Measurements from ENCODE around the gene SELENOO.
A peak's percentile ranks its signal among the peaks of the same experiment; 100 is the strongest.
"Not testable (repeated sequence)": the region's sequence is repeated elsewhere in the genome, so short reads cannot be mapped to it uniquely, and the experiment has no call there.

The SELENOO gene, protein sequence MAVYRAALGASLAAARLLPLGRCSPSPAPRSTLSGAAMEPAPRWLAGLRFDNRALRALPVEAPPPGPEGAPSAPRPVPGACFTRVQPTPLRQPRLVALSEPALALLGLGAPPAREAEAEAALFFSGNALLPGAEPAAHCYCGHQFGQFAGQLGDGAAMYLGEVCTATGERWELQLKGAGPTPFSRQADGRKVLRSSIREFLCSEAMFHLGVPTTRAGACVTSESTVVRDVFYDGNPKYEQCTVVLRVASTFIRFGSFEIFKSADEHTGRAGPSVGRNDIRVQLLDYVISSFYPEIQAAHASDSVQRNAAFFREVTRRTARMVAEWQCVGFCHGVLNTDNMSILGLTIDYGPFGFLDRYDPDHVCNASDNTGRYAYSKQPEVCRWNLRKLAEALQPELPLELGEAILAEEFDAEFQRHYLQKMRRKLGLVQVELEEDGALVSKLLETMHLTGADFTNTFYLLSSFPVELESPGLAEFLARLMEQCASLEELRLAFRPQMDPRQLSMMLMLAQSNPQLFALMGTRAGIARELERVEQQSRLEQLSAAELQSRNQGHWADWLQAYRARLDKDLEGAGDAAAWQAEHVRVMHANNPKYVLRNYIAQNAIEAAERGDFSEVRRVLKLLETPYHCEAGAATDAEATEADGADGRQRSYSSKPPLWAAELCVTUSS

GRCh38 chr22:50200461-50201190, at the start of gene SELENOO:
TSS of gene SELENOO (plus strand) at chr22:50201011. CDS start at chr22:50201037, 26 bp downstream.
- peak; percentile 91 for DNase-seq

GRCh38 chr22:50151571-50152537, 49.0 kb upstream of the SELENOO start:
- DNase-seq = no peak

GRCh38 chr22:50153056-50153755, 47.6 kb upstream of the SELENOO start:
- no peak for DNase-seq

DNA sequence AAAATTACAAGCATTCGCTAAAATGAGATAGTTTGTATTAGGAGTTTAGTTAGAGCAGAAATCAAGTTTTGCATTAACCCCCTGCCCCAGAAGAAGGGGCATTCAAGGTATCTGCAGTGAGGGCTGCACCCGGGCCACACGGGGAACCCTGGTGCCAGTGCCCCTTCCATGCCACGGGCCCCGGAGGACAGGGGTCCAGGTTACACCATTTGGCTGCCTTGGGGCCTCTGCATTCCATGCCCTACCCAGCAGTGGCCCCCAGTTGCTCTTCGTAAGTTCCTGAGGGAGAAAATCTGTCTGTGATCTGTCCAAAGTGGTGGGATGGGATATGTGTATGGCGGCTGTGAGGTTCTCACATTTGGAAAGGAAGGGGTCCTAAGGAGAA, 47.1 kb upstream of the SELENOO start:
- no peak for DNase-seq

- no peak for DNase-seq
Measured at GRCh38 chr22:50157709-50158375, 43.0 kb upstream of the SELENOO start.

- DNase-seq = no peak
Measured at GRCh38 chr22:50160947-50161346, 39.9 kb upstream of the SELENOO start.

DNA sequence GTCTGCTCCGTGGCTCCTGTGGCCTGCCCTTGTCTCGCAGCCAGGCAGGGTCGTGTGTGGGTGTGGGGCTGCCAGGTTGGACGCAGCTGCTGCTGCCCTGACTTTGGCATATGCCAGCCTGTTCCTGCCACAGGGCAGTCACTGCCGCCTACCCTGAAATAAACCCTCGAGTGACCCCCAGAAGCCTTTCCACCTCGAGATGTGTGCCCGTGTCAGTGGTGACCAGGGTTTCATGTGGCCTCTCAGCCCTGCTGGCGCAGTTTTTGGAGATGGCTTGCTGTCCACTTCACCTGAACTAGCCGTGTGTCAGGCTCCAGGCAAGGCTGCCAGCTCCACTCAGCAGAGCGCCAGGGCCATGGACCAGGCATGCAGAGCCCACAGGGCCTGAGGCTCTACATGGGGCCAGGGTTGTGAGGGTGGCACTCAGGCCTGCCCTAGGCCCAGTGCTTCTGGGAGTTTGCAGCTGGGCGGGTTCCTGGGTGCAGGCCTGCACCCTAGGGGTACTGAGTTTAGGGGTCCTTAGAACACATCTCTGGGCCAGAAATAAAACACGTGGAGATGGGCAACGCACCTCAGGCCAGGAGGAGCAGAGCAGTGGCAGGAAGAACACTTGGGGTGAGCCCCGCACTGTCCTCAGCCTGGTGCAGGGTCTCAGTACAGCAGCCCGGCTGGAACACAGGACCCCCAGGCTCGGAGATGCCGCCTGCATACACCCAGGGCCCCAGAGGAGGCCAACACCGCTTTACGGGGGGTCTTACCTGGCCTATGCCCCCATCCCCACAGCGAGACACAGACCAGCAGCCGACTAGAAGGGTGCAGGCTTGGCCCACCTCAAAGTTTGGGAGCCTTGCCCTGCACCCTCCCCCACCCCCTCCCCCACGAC, 39.1 kb upstream of the SELENOO start:
- DNase-seq = no peak

DNA sequence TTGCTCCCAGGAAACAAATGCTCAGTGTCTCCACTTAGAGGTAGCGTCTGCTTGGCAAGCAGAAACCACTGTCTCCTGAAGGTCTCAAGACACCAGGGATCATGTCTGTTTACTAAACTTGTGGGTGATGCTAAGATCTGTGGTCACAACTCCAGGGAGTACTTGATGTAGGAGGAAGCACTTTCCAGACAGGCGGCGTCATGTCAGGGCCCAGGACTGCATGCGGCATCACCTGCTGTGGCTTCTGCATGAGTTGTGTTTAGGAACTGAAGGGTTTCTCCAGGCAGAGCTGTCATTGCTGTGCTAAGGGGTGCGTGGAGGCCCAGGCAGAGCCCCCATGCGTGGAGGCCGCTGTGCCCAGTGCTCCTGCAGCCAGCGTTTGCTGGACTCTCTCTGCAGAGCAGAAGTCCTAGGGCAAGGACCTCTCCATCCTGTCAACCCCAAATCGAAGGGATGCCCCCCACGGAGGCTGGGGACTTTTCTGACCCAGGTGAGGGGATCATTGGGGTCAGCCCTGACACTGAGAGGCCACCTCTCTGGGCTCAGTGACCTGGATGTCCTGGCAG, 38.3 kb upstream of the SELENOO start:
- no peak for DNase-seq

GRCh38 chr22:50165436-50166123, 35.2 kb upstream of the SELENOO start:
- DNase-seq = no peak

- no peak for DNase-seq
Measured at GRCh38 chr22:50167689-50168489, 32.9 kb upstream of the SELENOO start.

DNA sequence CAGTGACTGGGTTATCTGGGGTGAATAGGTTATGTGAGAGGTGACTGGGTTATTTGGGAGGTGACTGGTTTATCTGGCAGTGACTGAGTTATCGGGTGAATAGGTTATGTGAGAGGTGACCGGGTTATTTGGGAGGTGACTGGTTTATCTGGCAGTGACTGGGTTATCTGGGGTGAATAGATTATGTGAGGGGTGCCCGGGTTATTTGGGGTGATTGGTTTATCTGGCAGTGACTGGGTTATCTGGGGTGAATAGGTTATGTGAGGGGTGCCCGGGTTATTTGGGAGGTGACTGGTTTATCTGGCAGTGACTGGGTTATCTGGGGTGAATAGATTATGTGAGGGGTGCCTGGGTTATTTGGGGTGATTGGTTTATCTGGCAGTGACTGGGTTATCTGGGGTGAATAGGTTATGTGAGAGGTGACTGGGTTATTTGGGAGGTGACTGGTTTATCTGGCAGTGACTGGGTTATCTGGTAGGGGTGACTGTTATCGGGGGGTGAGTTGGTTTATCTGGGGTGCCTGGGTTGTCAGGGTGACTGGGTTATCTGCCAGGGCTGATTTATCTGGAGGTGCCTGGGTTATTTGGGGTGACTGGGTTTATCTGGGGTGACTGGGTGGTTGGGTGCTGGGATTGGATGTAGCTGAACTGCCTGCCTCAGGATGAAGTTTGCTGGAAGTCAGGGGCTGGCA, 32.2 kb upstream of the SELENOO start:
- not testable (repeated sequence) for DNase-seq

DNA sequence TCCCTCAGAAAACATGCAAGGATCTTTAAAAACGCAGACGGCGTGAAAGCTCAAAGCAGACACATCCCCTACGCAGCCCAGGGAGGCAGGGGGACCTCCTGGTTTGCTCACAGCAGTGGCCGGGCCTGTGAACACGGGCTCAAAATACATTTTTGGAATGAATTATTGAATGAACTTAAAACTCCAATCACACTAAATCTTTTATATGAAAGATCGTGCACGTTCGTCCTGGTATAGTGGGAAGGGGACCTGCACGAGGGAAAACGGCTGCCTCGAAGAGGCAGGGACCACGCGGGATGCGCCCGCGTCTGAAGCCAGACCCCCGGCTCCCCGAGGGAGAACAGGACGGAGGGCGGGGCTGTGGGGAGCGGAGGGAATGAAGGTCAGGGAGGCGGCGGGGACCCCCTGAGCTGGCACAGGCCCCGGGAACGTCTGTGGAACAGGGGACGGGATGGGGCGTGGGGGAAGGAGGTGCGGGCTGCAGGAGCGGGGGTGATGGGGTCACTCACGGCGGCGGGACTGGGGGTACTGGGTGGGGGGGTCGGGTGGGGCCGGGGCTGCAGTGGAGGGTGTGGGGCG, 31.5 kb upstream of the SELENOO start:
- peak; percentile 52 for DNase-seq

DNA sequence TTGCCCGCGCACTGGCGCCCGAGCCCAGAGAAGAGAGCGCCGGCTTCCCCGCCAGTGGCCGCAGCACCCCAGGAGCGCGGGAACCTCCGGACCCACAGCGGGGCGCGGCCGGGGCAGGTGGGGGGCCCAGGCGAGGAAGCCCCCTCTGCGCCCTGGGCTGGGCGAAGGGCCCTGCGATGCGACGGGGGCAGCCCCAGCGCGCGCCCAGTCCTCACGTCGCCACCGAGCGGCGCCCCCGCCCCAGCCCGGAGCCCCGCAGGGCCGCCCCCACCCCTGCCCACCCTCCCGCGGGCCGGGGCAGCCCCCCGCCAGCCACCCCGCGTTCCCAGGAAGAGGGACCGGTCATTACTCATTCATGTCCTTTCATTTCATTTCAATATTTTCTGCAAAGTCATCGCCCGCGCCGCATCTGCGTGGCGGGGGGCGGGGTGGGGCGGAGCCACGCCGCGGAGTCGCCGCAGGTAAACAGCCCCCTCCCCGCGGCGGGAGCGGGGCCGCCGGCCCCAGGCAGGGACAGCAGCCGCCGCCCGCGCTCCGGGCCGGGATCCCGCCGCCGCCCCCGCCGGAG, 31.0 kb upstream of the SELENOO start:
- no peak for DNase-seq

GRCh38 chr22:50170453-50171318, 30.1 kb upstream of the SELENOO start, which contains the start of gene PANX2:
TSS of gene PANX2 (plus strand) at chr22:50170731. CDS start at chr22:50170731, 0 bp downstream.
- DNase-seq = peak; percentile 63

DNA sequence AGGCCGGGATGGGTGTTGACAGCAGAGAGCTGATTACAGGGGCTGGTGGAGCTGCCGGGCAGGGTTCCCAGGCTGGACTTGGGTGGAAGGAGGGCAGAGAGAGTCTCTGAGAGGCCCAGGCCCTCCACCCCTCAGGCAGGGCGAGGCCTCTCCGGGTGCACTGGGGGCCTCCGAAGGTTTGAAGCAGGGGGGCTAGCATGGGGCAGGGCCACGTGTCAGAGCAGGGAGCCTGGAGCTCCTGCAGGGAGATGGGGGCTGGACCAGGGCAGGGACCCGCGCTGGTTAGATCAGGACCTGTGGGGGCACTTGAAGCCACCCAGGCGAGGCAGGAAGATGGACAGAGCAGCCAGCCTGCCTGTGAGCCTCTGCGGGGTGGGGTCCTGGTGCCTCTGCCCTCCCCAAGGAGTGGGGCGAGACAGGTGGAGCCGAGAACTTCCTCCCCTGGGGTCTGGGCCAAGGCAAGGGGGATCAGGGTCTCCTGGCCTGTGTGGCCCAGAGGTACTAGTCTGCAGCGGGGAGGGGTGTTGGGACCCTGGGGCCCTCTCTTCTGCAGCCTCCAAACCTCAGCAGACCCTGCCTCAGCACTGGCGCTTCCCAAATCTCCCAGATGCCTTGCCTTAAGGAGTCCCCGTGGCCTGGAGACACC, 29.4 kb upstream of the SELENOO start:
- no peak for DNase-seq
